ENCODE results near the gene SLC38A10. TPM values are rescaled to one million over a fixed set of nuclear protein-coding genes. Genes with fewer than 3 reads are reported as not detected.

SLC38A10 gene
- total and polyA plus RNA-seq, 2 of the 13 experiments (the other 11 are each of a cell fraction or from before 2014, with no cell fraction given) = 23.4 to 55.8 TPM

- TF ChIP-seq SNAPC4 (CRISPR knock-in tag; IDR thresholded peaks at IDR 0.05) (no peak), ZNF652 (CRISPR knock-in tag; IDR thresholded peaks at IDR 0.05; ENCODE audit: borderline replicate concordance, low read depth) (no peak), ZSCAN25 (CRISPR knock-in tag; IDR thresholded peaks at IDR 0.05) (0 out of 2 replicates have a peak, but pooled peaks have one; percentile 22), SAFB2 (CRISPR knock-in tag; IDR thresholded peaks at IDR 0.05; ENCODE audit: borderline replicate concordance, low read depth) (no peak), ELF3 (CRISPR knock-in tag; IDR thresholded peaks at IDR 0.05) (0 out of 2 replicates have a peak, but pooled peaks have one; percentile 14), ZBTB46 (CRISPR knock-in tag; IDR thresholded peaks at IDR 0.05; ENCODE audit: borderline replicate concordance) (no peak), ARNTL (CRISPR knock-in tag; IDR thresholded peaks at IDR 0.05) (no peak), ZNF136 (CRISPR knock-in tag; IDR thresholded peaks at IDR 0.05; ENCODE audit: low read depth) (0 out of 2 replicates have a peak, but pooled peaks have one; percentile 63), SMARCE1 (IDR thresholded peaks at IDR 0.05; ENCODE audit: borderline replicate concordance) (no peak)
- TF ChIP-seq, protein P1, sequence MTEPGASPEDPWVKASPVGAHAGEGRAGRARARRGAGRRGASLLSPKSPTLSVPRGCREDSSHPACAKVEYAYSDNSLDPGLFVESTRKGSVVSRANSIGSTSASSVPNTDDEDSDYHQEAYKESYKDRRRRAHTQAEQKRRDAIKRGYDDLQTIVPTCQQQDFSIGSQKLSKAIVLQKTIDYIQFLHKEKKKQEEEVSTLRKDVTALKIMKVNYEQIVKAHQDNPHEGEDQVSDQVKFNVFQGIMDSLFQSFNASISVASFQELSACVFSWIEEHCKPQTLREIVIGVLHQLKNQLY (CRISPR knock-in tag; IDR thresholded peaks at IDR 0.05) = no peak
- TF ChIP-seq, protein P2, sequence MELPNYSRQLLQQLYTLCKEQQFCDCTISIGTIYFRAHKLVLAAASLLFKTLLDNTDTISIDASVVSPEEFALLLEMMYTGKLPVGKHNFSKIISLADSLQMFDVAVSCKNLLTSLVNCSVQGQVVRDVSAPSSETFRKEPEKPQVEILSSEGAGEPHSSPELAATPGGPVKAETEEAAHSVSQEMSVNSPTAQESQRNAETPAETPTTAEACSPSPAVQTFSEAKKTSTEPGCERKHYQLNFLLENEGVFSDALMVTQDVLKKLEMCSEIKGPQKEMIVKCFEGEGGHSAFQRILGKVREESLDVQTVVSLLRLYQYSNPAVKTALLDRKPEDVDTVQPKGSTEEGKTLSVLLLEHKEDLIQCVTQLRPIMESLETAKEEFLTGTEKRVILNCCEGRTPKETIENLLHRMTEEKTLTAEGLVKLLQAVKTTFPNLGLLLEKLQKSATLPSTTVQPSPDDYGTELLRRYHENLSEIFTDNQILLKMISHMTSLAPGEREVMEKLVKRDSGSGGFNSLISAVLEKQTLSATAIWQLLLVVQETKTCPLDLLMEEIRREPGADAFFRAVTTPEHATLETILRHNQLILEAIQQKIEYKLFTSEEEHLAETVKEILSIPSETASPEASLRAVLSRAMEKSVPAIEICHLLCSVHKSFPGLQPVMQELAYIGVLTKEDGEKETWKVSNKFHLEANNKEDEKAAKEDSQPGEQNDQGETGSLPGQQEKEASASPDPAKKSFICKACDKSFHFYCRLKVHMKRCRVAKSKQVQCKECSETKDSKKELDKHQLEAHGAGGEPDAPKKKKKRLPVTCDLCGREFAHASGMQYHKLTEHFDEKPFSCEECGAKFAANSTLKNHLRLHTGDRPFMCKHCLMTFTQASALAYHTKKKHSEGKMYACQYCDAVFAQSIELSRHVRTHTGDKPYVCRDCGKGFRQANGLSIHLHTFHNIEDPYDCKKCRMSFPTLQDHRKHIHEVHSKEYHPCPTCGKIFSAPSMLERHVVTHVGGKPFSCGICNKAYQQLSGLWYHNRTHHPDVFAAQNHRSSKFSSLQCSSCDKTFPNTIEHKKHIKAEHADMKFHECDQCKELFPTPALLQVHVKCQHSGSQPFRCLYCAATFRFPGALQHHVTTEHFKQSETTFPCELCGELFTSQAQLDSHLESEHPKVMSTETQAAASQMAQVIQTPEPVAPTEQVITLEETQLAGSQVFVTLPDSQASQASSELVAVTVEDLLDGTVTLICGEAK (IDR thresholded peaks at IDR 0.05) = peak; percentile 96
- TF ChIP-seq, protein P2 (CRISPR knock-in tag; IDR thresholded peaks at IDR 0.05) = peak; percentile 100
These were observed 4.1 kb upstream of the SLC38A10 start (continued) for GRCh38 chr17:81298991-81299738.

Measured in HepG2 (cell line).